Measurements from ENCODE around the gene ASB16.
"Not testable (repeated sequence)": the region's sequence is repeated elsewhere in the genome, so short reads cannot be mapped to it uniquely, and the experiment has no call there.

ASB16 gene

DNA sequence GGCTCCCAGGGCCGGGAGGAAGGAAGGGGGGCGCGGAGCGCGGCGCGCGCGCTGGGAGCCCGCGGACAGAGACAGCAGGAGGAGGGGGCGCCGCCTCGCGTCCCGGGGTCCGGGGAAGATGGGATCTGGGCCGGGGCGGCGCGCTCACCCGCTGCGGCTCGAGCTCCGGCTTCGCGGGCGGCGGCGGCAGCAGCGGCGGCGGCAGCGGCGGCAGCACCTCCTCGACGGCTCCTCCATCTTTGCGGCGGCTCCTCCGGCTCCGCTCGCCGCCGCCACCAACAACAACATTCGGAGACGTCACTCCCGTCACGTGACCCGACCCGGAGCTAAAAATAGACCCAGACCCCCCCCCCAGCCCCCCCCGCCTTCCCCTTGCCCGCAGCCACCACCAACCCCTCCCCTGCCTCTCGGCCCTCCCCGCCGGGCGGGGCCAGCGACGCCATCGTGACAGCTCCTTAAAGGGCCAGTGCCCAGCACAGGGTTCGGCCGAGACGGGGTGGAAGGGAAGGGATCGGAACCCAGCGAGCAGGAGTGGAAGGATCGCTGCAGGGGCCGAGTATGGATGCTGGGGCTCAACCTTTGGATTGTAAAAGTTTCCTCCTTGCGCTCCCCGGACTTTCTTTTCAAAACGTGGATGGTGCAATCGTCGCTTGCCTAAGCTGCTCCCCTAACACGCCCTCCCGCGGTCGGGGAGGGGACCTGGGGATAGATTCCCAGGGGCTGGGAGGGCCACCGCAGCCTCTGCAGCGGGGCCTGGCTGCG is 47.0 kb upstream of the ASB16 start, which contains the start of gene HDAC5:
Gene HDAC5, minus strand, starts transcription at position 286 of the 762 bp plus-strand sequence. CDS start 6,126 bp downstream, outside the sequence.
- H3K27me3 ChIP-seq: no peaks in the 10 kb centered on the region
- peak within 1 kb of the TSS; percentile 98 for H3K27ac ChIP-seq
- H3K36me3 ChIP-seq: peaks cover 15% of the 10 kb centered on the region
- H3K4me1 ChIP-seq (ENCODE audit: control insufficient read depth in 1 of 2, insufficient read depth in 1 of 2, low read depth in 1 of 2, low read length in 1 of 2): peaks cover 22 to 27% of the 10 kb centered on the region in 2 experiments
- peak within 1 kb of the TSS; percentile 94 for H3K4me3 ChIP-seq (ENCODE audit: low read depth in 1 of 2, low read length in 1 of 2)
- H3K9me3 ChIP-seq: no peaks in the 10 kb centered on the region
- TF ChIP-seq, protein P1, sequence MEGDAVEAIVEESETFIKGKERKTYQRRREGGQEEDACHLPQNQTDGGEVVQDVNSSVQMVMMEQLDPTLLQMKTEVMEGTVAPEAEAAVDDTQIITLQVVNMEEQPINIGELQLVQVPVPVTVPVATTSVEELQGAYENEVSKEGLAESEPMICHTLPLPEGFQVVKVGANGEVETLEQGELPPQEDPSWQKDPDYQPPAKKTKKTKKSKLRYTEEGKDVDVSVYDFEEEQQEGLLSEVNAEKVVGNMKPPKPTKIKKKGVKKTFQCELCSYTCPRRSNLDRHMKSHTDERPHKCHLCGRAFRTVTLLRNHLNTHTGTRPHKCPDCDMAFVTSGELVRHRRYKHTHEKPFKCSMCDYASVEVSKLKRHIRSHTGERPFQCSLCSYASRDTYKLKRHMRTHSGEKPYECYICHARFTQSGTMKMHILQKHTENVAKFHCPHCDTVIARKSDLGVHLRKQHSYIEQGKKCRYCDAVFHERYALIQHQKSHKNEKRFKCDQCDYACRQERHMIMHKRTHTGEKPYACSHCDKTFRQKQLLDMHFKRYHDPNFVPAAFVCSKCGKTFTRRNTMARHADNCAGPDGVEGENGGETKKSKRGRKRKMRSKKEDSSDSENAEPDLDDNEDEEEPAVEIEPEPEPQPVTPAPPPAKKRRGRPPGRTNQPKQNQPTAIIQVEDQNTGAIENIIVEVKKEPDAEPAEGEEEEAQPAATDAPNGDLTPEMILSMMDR (IDR thresholded peaks at IDR 0.05): peak; percentile 54

DNA sequence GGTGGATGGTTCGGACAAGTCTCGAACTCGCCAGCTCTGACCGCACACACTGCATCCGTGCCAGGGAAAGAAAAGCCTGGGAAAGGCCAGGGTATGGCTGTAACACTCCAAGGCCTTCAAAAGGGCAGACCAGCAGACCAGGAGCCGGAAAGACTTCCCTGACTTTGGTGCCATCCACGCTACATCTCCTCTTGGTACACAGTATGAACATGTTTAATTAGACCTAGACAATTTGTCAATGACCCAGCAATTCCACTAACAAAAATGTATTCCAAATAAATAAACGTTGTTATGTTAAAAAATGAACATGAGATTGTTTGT is 46.4 kb upstream of the ASB16 start:
- Histone ChIP-seq H3K27me3 (no peaks in the 10 kb centered on the region), H3K4me3 (ENCODE audit: low read depth in 1 of 2, low read length in 1 of 2) (peak overlapping the region; percentile 94), H3K36me3 (peaks cover 13% of the 10 kb centered on the region), H3K4me1 (ENCODE audit: control insufficient read depth in 1 of 2, insufficient read depth in 1 of 2, low read depth in 1 of 2, low read length in 1 of 2) (peaks cover 22 to 27% of the 10 kb centered on the region in 2 experiments), H3K9me3 (no peaks in the 10 kb centered on the region), H3K27ac (peak overlapping the region; percentile 98)
- TF ChIP-seq, protein P1 (IDR thresholded peaks at IDR 0.05): no peak

DNA sequence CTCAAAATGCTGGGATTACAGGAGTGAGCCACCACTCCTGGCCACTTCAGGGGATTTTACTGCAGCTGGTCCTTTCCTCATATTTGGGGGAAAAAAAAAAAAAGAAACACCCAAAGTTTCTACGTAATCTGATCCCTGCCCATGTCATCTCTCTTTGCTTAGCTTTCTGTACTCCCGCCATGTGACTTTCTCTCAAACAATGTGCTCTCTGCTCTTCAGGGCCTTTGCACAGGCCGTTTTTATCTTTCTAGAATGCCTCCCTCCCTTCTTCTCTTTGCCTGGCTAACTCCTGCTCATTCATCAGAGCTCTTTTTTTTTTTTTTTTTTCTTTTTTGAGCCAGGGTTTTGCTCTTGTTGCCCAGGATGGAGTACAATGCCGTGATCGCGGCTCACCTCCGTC is 42.1 kb upstream of the ASB16 start:
- peaks cover 11 to 13% of the 10 kb centered on the region in 2 experiments for H3K4me1 ChIP-seq (ENCODE audit: control insufficient read depth in 1 of 2, insufficient read depth in 1 of 2, low read depth in 1 of 2, low read length in 1 of 2)
- no peaks in the 10 kb centered on the region for H3K36me3 ChIP-seq
- no peak overlapping the region for H3K27ac ChIP-seq
- TF ChIP-seq, protein P1 (IDR thresholded peaks at IDR 0.05): no peak
- no peaks in the 10 kb centered on the region for H3K27me3 ChIP-seq
- H3K9me3 ChIP-seq: no peaks in the 10 kb centered on the region
- no peak overlapping the region for H3K4me3 ChIP-seq (ENCODE audit: low read depth in 1 of 2, low read length in 1 of 2)

DNA sequence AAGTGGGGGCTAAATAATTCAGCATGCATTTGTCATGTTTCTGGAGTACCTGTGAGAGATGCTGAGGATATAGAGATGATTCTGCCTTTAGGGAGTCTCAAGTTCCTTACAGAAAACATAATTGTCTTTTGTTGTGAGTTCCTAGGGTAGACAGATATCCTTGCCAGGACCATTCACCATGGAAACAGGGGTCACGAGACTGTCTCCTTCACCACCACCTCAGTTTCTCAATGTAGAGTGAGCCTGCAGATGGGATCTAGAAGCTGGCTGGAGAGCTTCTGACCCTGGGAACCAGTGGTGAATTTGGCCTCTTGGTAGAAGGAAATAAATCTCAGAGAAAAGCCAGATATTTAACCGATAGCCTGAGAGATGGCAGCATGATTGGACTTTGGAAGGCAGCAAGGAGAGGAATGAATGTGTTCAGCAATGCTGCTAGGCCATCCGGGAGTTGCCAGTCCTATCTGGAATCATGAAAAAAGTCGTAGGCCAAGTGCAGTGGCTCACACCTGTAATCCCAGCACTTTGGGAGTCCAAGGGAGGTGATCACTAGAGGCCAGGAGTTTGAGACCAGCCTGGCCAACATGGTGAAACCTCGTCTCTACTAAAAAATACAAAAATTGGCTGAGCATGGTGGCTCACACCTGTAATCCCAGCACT is 39.7 kb upstream of the ASB16 start:
- Histone ChIP-seq H3K9me3 (no peaks in the 10 kb centered on the region), H3K36me3 (no peaks in the 10 kb centered on the region), H3K4me3 (ENCODE audit: low read depth in 1 of 2, low read length in 1 of 2) (no peak overlapping the region), H3K4me1 (ENCODE audit: control insufficient read depth in 1 of 2, insufficient read depth in 1 of 2, low read depth in 1 of 2, low read length in 1 of 2) (peaks cover 12 to 21% of the 10 kb centered on the region in 2 experiments), H3K27ac (no peak overlapping the region), H3K27me3 (no peaks in the 10 kb centered on the region)
- TF ChIP-seq, protein P1 (IDR thresholded peaks at IDR 0.05): no peak

DNA sequence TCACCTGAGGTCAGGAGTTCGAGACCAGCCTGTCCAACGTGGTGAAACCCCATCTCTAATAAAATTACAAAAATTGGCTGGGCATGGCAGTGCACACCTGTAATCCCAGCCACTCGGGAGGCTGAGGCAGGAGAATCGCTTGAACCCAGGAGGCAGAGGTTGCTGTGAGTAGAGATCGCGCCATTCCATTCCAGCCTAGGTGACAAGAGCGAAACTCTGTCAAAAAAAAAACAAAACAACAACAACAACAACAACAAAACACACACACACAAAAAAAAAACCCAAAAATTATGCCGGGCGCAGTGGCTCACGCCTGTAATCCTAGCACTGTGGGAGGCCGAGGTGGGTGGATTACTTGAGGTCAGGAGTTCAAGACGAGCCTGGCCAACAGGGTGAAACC is 39.1 kb upstream of the ASB16 start:
- peaks cover 12 to 21% of the 10 kb centered on the region in 2 experiments for H3K4me1 ChIP-seq (ENCODE audit: control insufficient read depth in 1 of 2, insufficient read depth in 1 of 2, low read depth in 1 of 2, low read length in 1 of 2)
- not testable (repeated sequence) for H3K9me3 ChIP-seq; H3K36me3 ChIP-seq; H3K4me3 ChIP-seq (ENCODE audit: low read depth in 1 of 2, low read length in 1 of 2); H3K27ac ChIP-seq; H3K27me3 ChIP-seq

DNA sequence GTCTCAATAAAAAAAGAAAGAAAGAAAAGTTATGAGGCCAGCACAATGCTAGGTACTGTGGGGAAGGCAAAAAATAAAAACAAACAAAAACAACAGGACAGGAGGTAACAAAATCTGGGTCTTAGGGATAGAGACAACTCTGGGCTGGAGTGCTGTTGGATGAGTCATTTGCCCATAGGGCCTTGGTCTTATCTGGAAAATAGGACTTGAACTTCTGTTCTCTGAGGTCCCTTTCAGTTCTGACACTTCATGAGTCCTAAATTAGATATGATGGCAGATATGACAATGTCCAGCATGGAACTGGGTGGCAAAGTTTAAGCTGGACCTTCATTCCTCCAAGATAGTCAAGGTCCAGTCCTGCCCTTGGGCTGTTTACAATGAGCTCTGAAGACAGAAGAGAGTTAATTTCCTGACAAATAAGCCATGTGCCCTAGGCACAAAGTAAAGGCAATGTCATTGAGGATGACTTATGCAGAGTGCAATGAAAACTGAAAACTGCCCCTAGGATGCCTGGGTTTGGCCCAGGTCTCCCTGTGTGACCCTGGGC is 38.2 kb upstream of the ASB16 start:
- no peak overlapping the region for H3K4me3 ChIP-seq (ENCODE audit: low read depth in 1 of 2, low read length in 1 of 2)
- H3K4me1 ChIP-seq (ENCODE audit: control insufficient read depth in 1 of 2, insufficient read depth in 1 of 2, low read depth in 1 of 2, low read length in 1 of 2): peaks cover 12 to 21% of the 10 kb centered on the region in 2 experiments
- TF ChIP-seq, protein P1 (IDR thresholded peaks at IDR 0.05): no peak
- H3K27me3 ChIP-seq: no peaks in the 10 kb centered on the region
- no peaks in the 10 kb centered on the region for H3K9me3 ChIP-seq
- H3K27ac ChIP-seq: no peak overlapping the region
- no peaks in the 10 kb centered on the region for H3K36me3 ChIP-seq

Data from neutrophil (primary cell).